NCI-H526 (cell line): Measurements from ENCODE around the gene CDS2.

ENCODE experiments used
- DNase-seq, 2 experiments: peaks; one replicate each; lab custom pipeline; 2025; lab: John Stamatoyannopoulos, UW

Gene CDS2

GRCh38 chr20:5153612-5154542, 27.1 kb downstream of the CDS2 start:
- DNase-seq = no peak

DNA sequence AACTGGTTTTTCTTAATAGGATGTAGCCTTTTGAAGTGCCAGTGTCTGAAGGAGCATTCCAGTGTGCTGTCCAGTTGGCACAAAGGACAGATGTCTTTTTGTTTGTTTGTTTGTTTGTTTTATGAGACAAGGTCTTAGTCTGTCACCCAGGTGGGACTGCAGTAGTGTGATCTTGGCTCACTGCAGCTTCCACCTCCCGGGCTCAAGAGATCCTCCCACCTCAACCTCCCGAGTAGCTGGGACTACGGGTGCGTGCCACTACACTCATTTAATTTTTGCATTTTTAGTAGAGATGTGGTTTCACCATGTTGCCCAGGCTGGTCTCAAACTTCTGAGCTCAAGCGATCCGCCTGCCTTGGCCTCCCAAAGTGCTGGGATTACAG, 27.7 kb downstream of the CDS2 start:
- no peak for DNase-seq

DNA sequence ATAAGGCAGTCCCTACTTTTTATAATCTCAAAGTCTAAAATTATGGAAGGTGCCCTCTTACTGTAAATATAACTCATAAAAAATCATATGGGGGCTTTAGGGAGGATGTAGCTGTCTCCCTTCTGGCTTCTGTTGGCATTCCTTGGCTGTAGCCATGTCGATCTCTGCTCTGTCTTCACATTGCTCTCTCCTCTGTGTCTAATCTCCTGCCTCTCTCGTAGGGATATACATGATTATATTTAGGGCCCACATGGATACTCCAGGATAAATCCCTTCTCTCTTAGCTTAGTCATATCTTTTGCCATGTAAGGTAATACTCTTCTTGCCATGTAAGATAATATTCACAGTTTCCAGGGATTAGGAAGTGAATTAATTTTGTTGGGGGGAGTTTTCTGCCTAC, 28.6 kb downstream of the CDS2 start:
- DNase-seq = no peak

DNA sequence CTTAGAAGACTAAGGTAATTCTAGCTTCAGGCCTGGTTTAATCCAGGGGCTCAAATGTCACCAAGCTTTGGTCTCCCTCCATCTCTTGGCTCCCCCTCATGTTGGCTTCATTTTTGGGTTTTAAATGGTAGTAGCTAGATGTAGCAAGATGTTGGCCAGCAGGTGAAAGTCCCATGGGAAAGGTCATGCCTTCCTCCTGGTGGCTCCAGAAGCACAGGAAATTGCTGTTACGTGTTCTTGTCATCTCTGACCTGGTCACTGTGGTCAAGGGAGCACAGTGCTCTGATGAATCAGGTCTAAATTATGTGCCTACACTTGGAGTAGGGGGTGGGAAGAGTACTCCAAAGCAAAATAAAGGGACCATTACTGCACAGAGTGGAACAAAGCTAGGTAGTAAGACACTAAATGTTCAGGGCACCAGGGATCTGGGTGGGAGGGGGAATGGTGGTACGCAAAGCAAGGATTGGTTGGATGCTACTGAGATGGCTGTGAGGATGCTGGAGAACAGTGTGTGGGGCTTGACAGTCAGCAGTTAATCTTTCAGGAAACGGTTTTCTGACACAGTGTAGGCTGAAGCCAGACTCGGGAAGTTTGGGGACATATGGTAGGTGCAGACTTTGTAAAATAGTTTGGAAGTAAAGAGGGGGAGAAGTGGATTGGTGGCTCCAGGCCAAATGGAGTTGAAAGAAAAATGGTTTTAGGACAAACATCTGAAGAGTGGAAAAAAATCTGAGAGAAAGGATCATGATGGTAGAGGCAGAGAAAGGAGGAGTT, 30.1 kb downstream of the CDS2 start:
- no peak for DNase-seq

- DNase-seq = no peak
Measured at GRCh38 chr20:5159928-5160327, 33.1 kb downstream of the CDS2 start.

DNA sequence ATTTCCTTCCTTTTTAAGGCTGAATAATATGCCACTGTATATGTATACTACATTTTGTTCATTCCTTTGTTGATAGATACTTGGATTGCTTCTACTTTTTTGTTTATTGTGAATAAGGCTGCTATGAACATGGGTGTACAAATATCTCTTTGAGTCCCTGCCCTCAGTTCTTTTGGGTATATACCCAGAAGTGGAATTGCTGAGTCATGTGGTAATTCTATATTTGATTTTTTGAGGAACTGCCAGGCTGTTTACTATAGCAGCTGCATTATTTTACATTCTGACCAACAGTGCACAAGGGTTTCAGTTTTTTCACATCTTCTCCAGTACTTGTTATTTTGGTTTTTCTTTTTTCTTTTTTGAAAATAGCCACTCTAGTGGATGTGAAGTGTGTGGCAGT, 34.1 kb downstream of the CDS2 start:
- DNase-seq = no peak

GRCh38 chr20:5161536-5162164, 34.8 kb downstream of the CDS2 start:
- DNase-seq = no peak

GRCh38 chr20:5164645-5165625, 38.1 kb downstream of the CDS2 start:
- no peak for DNase-seq

GRCh38 chr20:5168651-5169396, 42.0 kb downstream of the CDS2 start:
- DNase-seq = peak; percentile 48 to 59

DNA sequence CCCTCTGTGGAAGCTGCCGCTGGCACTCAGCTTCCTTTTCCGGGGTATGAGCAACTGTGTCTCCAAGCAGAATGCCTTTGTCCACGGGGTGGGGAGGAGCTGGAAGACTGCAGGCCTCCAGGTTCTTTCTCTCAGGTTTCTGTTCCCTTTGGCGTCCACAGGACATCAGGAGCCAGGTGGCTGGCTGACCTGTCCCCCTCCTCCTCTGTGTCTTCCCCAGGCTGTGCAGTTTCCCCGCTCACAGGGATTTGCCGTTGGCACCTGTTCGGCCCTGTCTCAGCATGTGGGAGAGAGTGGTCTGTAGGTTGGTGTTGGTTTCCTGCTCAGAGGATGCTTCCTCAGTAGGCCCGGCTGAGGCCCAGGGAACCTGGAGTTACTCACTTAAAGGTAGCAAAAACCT, 43.5 kb downstream of the CDS2 start:
- DNase-seq = no peak

- DNase-seq = no peak
Measured at GRCh38 chr20:5171064-5171789, 44.4 kb downstream of the CDS2 start.

- no peak for DNase-seq
Measured at GRCh38 chr20:5171790-5172164, 45.0 kb downstream of the CDS2 start.

- DNase-seq = no peak
Measured at GRCh38 chr20:5172167-5172601, 45.4 kb downstream of the CDS2 start.

GRCh38 chr20:5172903-5173463, 46.2 kb downstream of the CDS2 start:
- no peak for DNase-seq

DNA sequence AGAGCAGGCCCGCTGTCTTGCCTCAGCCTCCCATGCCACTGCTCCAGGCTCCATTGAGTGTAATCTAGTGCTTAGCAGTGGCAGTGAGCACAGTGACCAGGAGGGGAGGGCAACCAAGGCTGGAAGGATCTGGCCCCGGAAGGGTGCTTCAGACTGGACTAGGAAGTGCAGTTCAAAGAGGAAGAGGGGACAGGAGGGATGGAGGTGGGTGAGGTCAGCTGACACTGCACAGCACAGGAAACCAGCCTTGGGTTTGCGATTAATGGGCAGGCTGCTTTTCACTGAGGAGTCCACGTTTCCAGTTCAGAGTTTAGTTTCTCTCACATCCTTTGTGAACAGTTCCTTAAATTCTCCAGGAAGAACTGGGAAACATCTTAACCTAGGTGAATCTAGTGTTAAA, 46.9 kb downstream of the CDS2 start:
- no peak for DNase-seq

- no peak for DNase-seq
Measured at GRCh38 chr20:5177071-5177470, 50.3 kb downstream of the CDS2 start.

GRCh38 chr20:5178046-5178445, 51.2 kb downstream of the CDS2 start:
- DNase-seq = no peak

GRCh38 chr20:5180421-5180820, 53.6 kb downstream of the CDS2 start:
- DNase-seq = no peak

GRCh38 chr20:5180933-5181332, 54.1 kb downstream of the CDS2 start:
- no peak for DNase-seq

DNA sequence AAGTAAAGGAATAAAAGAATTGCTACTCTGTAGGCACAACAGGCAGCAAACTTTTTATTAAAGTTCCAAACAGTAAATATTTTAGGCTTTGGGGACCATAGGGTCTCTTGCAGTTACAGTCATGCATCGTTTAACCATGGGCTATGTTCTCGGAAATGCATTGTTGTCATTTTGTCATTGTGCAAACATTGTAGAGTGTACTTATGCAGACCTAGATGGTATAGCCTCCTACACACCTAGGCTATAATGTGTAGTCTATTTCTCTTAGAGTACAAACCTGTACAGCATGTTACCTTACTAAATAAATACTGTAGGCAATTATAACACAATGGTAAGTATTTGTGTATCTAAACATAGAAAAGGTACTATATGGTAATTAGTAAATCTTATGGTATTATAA, 54.7 kb downstream of the CDS2 start:
- DNase-seq = no peak
